HCT116 (cell line): ENCODE data around the gene FAM53B. TPM values are rescaled to one million over a fixed set of nuclear protein-coding genes. Genes with fewer than 3 reads are reported as not detected.

Experiments
- ATAC-seq: fragments of 200-7000 bp; cut with Tn5 transposase; 2 replicates; pipeline ENCODE4 v1.9.1; 2020; ENCODE audit warnings: mild to moderate bottlenecking, moderate library complexity
- BruUV-seq: library from RNA; stranded (reverse); fragments of 400-500 nt; replicated peaks from 2 replicates; lab custom pipeline; 2021; lab: Mats Ljungman, UMichigan
- CTCF ChIA-PET: fragments of 300-600 bp; sonication (Branson Sonifier 250); formaldehyde crosslinking; loops from one replicate; lab custom pipeline; 2021; ENCODE audit warnings: antibody characterized with exemption; lab: Charles Lee
- POLR2A ChIA-PET: fragments of 300-600, 350-600 bp; sonication (Branson Sonifier 250); formaldehyde crosslinking; loops from one replicate; lab custom pipeline; 2021; ENCODE audit warnings: antibody characterized with exemption; lab: Charles Lee
- RAD21 ChIA-PET, 2 experiments: fragments of 300-600 bp; sonication (Branson Sonifier 250); formaldehyde crosslinking; loops; one replicate each; lab custom pipeline; 2023; ENCODE audit warnings: low total read pairs in 2 of 2; ENCODE audit not compliant: uncharacterized antibody in 2 of 2, unreplicated experiment in 2 of 2, low non-redundant PET in 1 of 2; lab: Charles Lee
- DNase-seq: peaks from one replicate; pipeline ENCODE4 v3.0.0-alpha.2; 2010; ENCODE audit warnings: low read depth, low spot score
- H2AFZ ChIP-seq: fragments of 200-600 bp; shearing (Covaris generic), sonication (generic); 2 replicates; pipeline ENCODE4 v1.6.1; 2017; ENCODE audit warnings: low read depth, mixed run types, mixed read lengths, antibody characterized with exemption, low read length; ENCODE audit not compliant: poor library complexity, severe bottlenecking
- H3K27ac ChIP-seq: 2 replicates; pipeline ENCODE4 v1.5.1; 2012; ENCODE audit warnings: low read depth, low read length
- H3K27me3 ChIP-seq: fragments of 200-600 bp; sonication (generic); 2 replicates; pipeline ENCODE4 v1.6.1; 2016; ENCODE audit warnings: mixed run types, low read length, mixed read lengths; ENCODE audit not compliant: insufficient read depth
- H3K36me3 ChIP-seq, 2 experiments: fragments of 200-500 bp in 1 of 2; fragments of 200-600 bp in 1 of 2; sonication (Bioruptor generic) in 1 of 2; sonication (generic) in 1 of 2; 2 replicates each; pipeline versions ENCODE4 v1.5.1 to v1.6.1; 2014 to 2016; ENCODE audit warnings: low read length in 2 of 2, inconsistent platforms in 1 of 2, mixed read lengths in 1 of 2, mixed run types in 1 of 2; ENCODE audit not compliant: insufficient read depth in 2 of 2, control insufficient read depth in 1 of 2
- H3K4me1 ChIP-seq, 2 experiments: fragments of 200-600 bp in 1 of 2; sonication (generic) in 1 of 2; 2 replicates each; pipeline versions ENCODE4 v1.5.1 to v1.6.1; 2012 to 2017; ENCODE audit warnings: low read length in 2 of 2, inconsistent platforms in 1 of 2, mild to moderate bottlenecking in 1 of 2, mixed read lengths in 1 of 2, mixed run types in 1 of 2, moderate library complexity in 1 of 2; ENCODE audit not compliant: insufficient read depth in 2 of 2, control insufficient read depth in 1 of 2
- H3K4me2 ChIP-seq: fragments of 200-600 bp; sonication (generic); 2 replicates; pipeline ENCODE4 v1.6.1; 2017; ENCODE audit warnings: mixed run types, low read length, mixed read lengths
- H3K4me3 ChIP-seq, 2 experiments: fragments of 200-600 bp in 1 of 2; sonication (generic) in 1 of 2; replicated peaks in 1 of 2; 2 replicates each; pipeline ENCODE4 v1.5.1; 2011 to 2016; ENCODE audit warnings: low read length in 2 of 2, control low read depth in 1 of 2, low read depth in 1 of 2, mild to moderate bottlenecking in 1 of 2, mixed read lengths in 1 of 2, mixed run types in 1 of 2
- H3K79me2 ChIP-seq: fragments of 200-600 bp; sonication (generic); 2 replicates; pipeline ENCODE4 v1.6.1; 2017; ENCODE audit warnings: mild to moderate bottlenecking, mixed run types, low read length, moderate library complexity, mixed read lengths; ENCODE audit not compliant: insufficient read depth
- H3K9ac ChIP-seq: fragments of 200-600 bp; sonication (generic); 2 replicates; pipeline ENCODE4 v1.6.1; 2016; ENCODE audit warnings: low read length, mixed read lengths
- H3K9me2 ChIP-seq: fragments of 200-600 bp; sonication (generic), shearing (Covaris generic); 2 replicates; pipeline ENCODE4 v1.6.1; 2017; ENCODE audit warnings: mixed run types, mild to moderate bottlenecking, moderate library complexity; ENCODE audit not compliant: insufficient read depth
- H3K9me3 ChIP-seq, 2 experiments: fragments of 200-500 bp in 1 of 2; fragments of 200-600 bp in 1 of 2; sonication (Bioruptor generic) in 1 of 2; sonication (generic) in 1 of 2; 2 replicates each; pipeline ENCODE4 v1.6.1; 2014 to 2017; ENCODE audit warnings: low read length in 2 of 2, mixed read lengths in 2 of 2, inconsistent platforms in 1 of 2, low read depth in 1 of 2, mild to moderate bottlenecking in 1 of 2, mixed run types in 1 of 2, moderate library complexity in 1 of 2; ENCODE audit not compliant: control insufficient read depth in 1 of 2, insufficient read depth in 1 of 2
- H4K20me1 ChIP-seq: fragments of 200-600 bp; sonication (generic), shearing (Covaris generic); 2 replicates; pipeline ENCODE4 v1.6.1; 2017; ENCODE audit warnings: mixed run types, mild to moderate bottlenecking, moderate library complexity; ENCODE audit not compliant: insufficient read depth
- EGR1 ChIP-seq: IDR thresholded peaks from 2 replicates; pipeline ENCODE4 v1.6.1; 2012; ENCODE audit warnings: low read depth
- ELF1 ChIP-seq: IDR thresholded peaks from 2 replicates; pipeline ENCODE4 v1.6.1; 2012; ENCODE audit warnings: low read depth, borderline replicate concordance
- FOSL1 ChIP-seq: IDR thresholded peaks from 2 replicates; pipeline ENCODE4 v1.6.1; 2012; ENCODE audit warnings: low read depth
- POLR2A ChIP-seq: IDR thresholded peaks from 2 replicates; pipeline ENCODE4 v1.7.0; 2011; ENCODE audit warnings: borderline replicate concordance; ENCODE audit not compliant: insufficient read depth, insufficient read length; ENCODE audit errors: extremely low read depth
- SIN3A ChIP-seq: IDR thresholded peaks from 2 replicates; pipeline ENCODE4 v1.6.1; 2012; ENCODE audit warnings: low read depth
- SP1 ChIP-seq: IDR thresholded peaks from 2 replicates; pipeline ENCODE4 v1.6.1; 2012; ENCODE audit warnings: low read depth
- SRF ChIP-seq: IDR thresholded peaks from 2 replicates; pipeline ENCODE4 v1.6.1; 2012; ENCODE audit warnings: low read depth
- ZNF274 ChIP-seq: fragments of 200-500 bp; sonication (Bioruptor generic); IDR thresholded peaks from 2 replicates; pipeline ENCODE4 v1.6.1; 2014; ENCODE audit warnings: mild to moderate bottlenecking, low read depth, low read length, inconsistent platforms
- intact Hi-C: fragments of 100-400 bp; cut with micrococcal nuclease; formaldehyde crosslinking; loops from 2 replicates; pipeline ENCODE4 v1.10.0; 2022
- total RNA-seq: library from RNA; stranded (reverse); gene quantifications from one replicate; pipeline ENCODE4 v1.2.1, GENCODE V29; 2021; ENCODE audit not compliant: unreplicated experiment
- TF ChIP-seq, protein P1 (sequence below), 3 experiments: fragments of 200-600 bp in 1 of 3; sonication (generic) in 1 of 3; IDR thresholded peaks in 2 of 3; conservative IDR thresholded peaks in 1 of 3; 2 replicates each; pipeline ENCODE4 v1.5.1; 2012 to 2017; ENCODE audit warnings: low read depth in 2 of 3, low read length in 2 of 3, antibody characterized with exemption in 1 of 3, borderline replicate concordance in 1 of 3, control low read depth in 1 of 3, mild to moderate bottlenecking in 1 of 3, mixed read lengths in 1 of 3, mixed run types in 1 of 3, moderate library complexity in 1 of 3; ENCODE audit not compliant: insufficient read depth in 1 of 3
- TF ChIP-seq, protein P2 (sequence below): IDR thresholded peaks from 2 replicates; pipeline ENCODE4 v1.6.1; 2012

Gene FAM53B
- total RNA-seq, 1 experiment from 2014 or later, result 19.6 TPM

DNA sequence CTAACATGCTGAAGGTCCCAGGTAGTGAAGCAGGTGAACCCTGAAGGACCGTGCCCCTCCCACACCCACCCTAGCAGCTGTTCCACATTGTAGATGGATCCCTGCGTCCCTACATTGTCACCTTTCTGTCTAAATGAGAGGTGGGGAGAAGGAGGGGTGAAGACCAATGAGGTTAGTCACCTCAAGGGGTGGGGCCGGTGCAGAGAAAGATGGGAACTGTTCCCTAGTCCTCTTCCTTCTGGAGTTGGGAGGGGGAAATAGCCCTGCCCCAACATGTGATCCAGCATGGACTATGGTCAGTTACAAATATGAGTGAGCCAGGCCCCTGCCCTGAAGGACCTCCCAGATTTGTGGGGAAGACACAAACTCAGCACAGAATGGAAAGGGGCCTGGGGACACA lies 158.0 kb downstream of the FAM53B start:
- Histone ChIP-seq H3K9me2 (no peaks in the 10 kb centered on the region; the same call in 1 of the 2 replicates), H3K36me3 (no peaks in the 10 kb centered on the region), H3K4me1 (peaks cover 6 to 20% of the 10 kb centered on the region in 2 experiments; a peak in 3 of 4 replicates), H3K79me2 (no peaks in the 10 kb centered on the region), H3K9ac (no peak overlapping the region), H2AFZ (no peak overlapping the region), H3K4me2 (no peak overlapping the region), H3K27me3 (no peaks in the 10 kb centered on the region), H4K20me1 (no peaks in the 10 kb centered on the region), H3K27ac (no peak overlapping the region), H3K4me3 (no peak overlapping the region), H3K9me3 (no peaks in the 10 kb centered on the region)
- no TSS peak for BruUV-seq
- TF ChIP-seq ZNF274, result no peak
- TF ChIP-seq SIN3A, result no peak
- no peak for TF ChIP-seq SRF
- ChIA-PET POLR2A (no interaction called here), CTCF (no interaction called here), RAD21 (no interaction called here)
- DNase-seq, result no peak
- ATAC-seq, result peak; percentile 53; the same call in 1 of the 2 replicates
- intact Hi-C loops, result no loop called here

DNA sequence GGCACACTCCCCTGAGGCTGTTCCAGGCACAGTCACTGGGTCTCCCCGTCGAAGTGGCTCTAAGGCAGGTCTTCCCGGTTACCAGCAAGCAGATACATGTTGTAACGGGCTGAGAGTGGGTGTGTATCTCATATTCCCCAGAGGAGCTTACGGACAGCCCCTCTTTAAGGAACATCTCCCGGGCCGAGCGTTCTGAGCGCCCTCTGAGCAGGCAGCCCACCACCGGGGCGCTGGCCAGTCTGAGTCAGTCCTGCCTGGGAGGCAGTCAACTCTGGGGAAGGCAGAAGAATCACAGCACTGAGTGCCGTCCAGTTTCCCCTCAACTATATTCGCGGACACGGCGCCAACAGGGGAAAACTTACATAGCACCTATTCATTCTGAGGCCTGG lies 165.2 kb downstream of the FAM53B start:
- H3K9me2 ChIP-seq, result no peaks in the 10 kb centered on the region; the same call in 1 of the 2 replicates
- H4K20me1 ChIP-seq, result no peaks in the 10 kb centered on the region
- no peak for DNase-seq
- intact Hi-C loops, result no loop called here
- ChIA-PET CTCF (no interaction called here), RAD21 (no interaction called here), POLR2A (no interaction called here)
- no TSS peak for BruUV-seq
- no peak overlapping the region for H3K9ac ChIP-seq
- H3K9me3 ChIP-seq, result no peaks in the 10 kb centered on the region
- no peaks in the 10 kb centered on the region for H3K79me2 ChIP-seq
- H3K4me3 ChIP-seq, result no peak overlapping the region
- no peaks in the 10 kb centered on the region for H3K36me3 ChIP-seq
- H3K4me2 ChIP-seq, result no peak overlapping the region
- no peak overlapping the region for H2AFZ ChIP-seq
- no peaks in the 10 kb centered on the region for H3K27me3 ChIP-seq
- no peak for ATAC-seq
- H3K27ac ChIP-seq, result no peak overlapping the region
- no peaks in the 10 kb centered on the region for H3K4me1 ChIP-seq
- TF ChIP-seq EGR1, result no peak
- TF ChIP-seq SP1, result no peak
- TF ChIP-seq SIN3A, result no peak
- no peak for TF ChIP-seq SRF
- TF ChIP-seq, protein P1, sequence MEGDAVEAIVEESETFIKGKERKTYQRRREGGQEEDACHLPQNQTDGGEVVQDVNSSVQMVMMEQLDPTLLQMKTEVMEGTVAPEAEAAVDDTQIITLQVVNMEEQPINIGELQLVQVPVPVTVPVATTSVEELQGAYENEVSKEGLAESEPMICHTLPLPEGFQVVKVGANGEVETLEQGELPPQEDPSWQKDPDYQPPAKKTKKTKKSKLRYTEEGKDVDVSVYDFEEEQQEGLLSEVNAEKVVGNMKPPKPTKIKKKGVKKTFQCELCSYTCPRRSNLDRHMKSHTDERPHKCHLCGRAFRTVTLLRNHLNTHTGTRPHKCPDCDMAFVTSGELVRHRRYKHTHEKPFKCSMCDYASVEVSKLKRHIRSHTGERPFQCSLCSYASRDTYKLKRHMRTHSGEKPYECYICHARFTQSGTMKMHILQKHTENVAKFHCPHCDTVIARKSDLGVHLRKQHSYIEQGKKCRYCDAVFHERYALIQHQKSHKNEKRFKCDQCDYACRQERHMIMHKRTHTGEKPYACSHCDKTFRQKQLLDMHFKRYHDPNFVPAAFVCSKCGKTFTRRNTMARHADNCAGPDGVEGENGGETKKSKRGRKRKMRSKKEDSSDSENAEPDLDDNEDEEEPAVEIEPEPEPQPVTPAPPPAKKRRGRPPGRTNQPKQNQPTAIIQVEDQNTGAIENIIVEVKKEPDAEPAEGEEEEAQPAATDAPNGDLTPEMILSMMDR (IDR thresholded peaks at IDR 0.05 in 2 of 3, conservative IDR thresholded peaks at IDR 0.05 in 1 of 3; ENCODE audit: borderline replicate concordance in 1 of 3, insufficient read depth in 1 of 3, low read depth in 2 of 3, low read length in 2 of 3), result no peak
- TF ChIP-seq, protein P2, sequence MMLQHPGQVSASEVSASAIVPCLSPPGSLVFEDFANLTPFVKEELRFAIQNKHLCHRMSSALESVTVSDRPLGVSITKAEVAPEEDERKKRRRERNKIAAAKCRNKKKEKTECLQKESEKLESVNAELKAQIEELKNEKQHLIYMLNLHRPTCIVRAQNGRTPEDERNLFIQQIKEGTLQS, result no peak
- TF ChIP-seq POLR2A, result no peak
- no peak for TF ChIP-seq ELF1
- no peak for TF ChIP-seq FOSL1
